Prostate gland (tissue), 2 donors: ENCODE data around the gene AKR7A2.

Experiments
- CTCF ChIP-seq, 4 experiments: fragments of 200-600 bp in 2 of 4; fragments of 450-650 bp in 2 of 4; sonication (generic) in 2 of 4; IDR thresholded peaks; 1 replicate in 3 of 4; 2 replicates in 1 of 4; pipeline ENCODE4 v1.5.1; 2016 to 2019; ENCODE audit warnings: antibody characterized with exemption in 4 of 4, mild to moderate bottlenecking in 2 of 4, moderate library complexity in 2 of 4
- POLR2A ChIP-seq: fragments of 450-650 bp; IDR thresholded peaks from one replicate; pipeline ENCODE4 v1.6.1; 2016; ENCODE audit warnings: antibody characterized with exemption, mild to moderate bottlenecking

- TF ChIP-seq CTCF (IDR thresholded peaks at IDR 0.05), result no peak
- TF ChIP-seq POLR2A, result no peak
Observed at GRCh38 chr1:19329611-19330010, 17.7 kb upstream of the AKR7A2 start.
